HEK293 (cell line): Measurements from ENCODE around the gene CA10.

Experiments used
- CTCF ChIA-PET: fragments of 350-600 bp; formaldehyde crosslinking; extraction: SDS; loops from one replicate; lab custom pipeline; 2021; ENCODE audit warnings: antibody characterized with exemption; lab: Yijun Ruan, JAX
- POLR2A ChIA-PET: fragments of 300-600 bp; formaldehyde crosslinking; extraction: SDS; loops from one replicate; lab custom pipeline; 2020; ENCODE audit warnings: antibody characterized with exemption, inconsistent platforms; lab: Yijun Ruan, JAX
- H3K27ac ChIP-seq: fragments of 200-500 bp; sonication (Bioruptor generic); 2 replicates; pipeline ENCODE4 v1.5.1; 2014; ENCODE audit warnings: low read depth, low read length, control low read depth, inconsistent platforms; ENCODE audit errors: extremely low read depth
- H3K36me3 ChIP-seq, 2 experiments: fragments of 200-500 bp in 1 of 2; sonication (Bioruptor generic) in 1 of 2; 1 replicate in 1 of 2; 2 replicates in 1 of 2; pipeline ENCODE4 v1.5.1; 2014 to 2017; ENCODE audit warnings: inconsistent platforms in 2 of 2, low read length in 2 of 2; ENCODE audit not compliant: control insufficient read depth in 2 of 2, insufficient read depth in 1 of 2
- H3K4me1 ChIP-seq: fragments of 200-500 bp; sonication (Bioruptor generic); 2 replicates; pipeline ENCODE4 v1.5.1; 2014; ENCODE audit warnings: mild to moderate bottlenecking, low read length, inconsistent platforms; ENCODE audit not compliant: control insufficient read depth, insufficient read depth
- H3K4me3 ChIP-seq: 2 replicates; pipeline ENCODE4 v1.5.1; 2011; ENCODE audit warnings: low read depth, mild to moderate bottlenecking, control low read depth, low read length, moderate library complexity
- H3K9me3 ChIP-seq: fragments of 200-500 bp; sonication (Bioruptor generic); 2 replicates; pipeline ENCODE4 v1.5.1; 2014; ENCODE audit warnings: low read depth, low read length, inconsistent platforms; ENCODE audit not compliant: control insufficient read depth, insufficient read depth
- GLI2 ChIP-seq: fragments of 450-650 bp; formaldehyde crosslinking; IDR thresholded peaks from 2 replicates; pipeline ENCODE4; 2017; ENCODE audit warnings: missing biosample characterization, missing genetic modification characterization, low read depth, borderline replicate concordance
- HOXA7 ChIP-seq: sonication (generic); formaldehyde crosslinking; IDR thresholded peaks from 2 replicates; pipeline ENCODE4 v1.8.1; 2022; ENCODE audit warnings: missing genetic modification reagents, borderline replicate concordance
- INSM2 ChIP-seq: fragments of 450-650 bp; formaldehyde crosslinking; IDR thresholded peaks from 2 replicates; pipeline ENCODE4 v1.5.1; 2016; ENCODE audit warnings: missing biosample characterization, missing genetic modification characterization
- KLF1 ChIP-seq: fragments of 450-650 bp; formaldehyde crosslinking; IDR thresholded peaks from 2 replicates; pipeline ENCODE4 v1.5.1; 2016; ENCODE audit warnings: missing biosample characterization, missing genetic modification characterization
- KLF7 ChIP-seq: fragments of 450-650 bp; formaldehyde crosslinking; IDR thresholded peaks from 2 replicates; pipeline ENCODE4 v1.5.1; 2016; ENCODE audit warnings: missing biosample characterization, missing genetic modification characterization, borderline replicate concordance
- RBAK ChIP-seq: fragments of 450-650 bp; formaldehyde crosslinking; IDR thresholded peaks from 2 replicates; pipeline ENCODE4 v1.5.1; 2016; ENCODE audit warnings: missing biosample characterization, missing genetic modification characterization
- SALL2 ChIP-seq: fragments of 450-650 bp; formaldehyde crosslinking; IDR thresholded peaks from 2 replicates; pipeline ENCODE4 v1.5.0; 2017; ENCODE audit warnings: missing biosample characterization, mild to moderate bottlenecking, missing genetic modification characterization, borderline replicate concordance
- TCF7L2 ChIP-seq: IDR thresholded peaks from 2 replicates; pipeline ENCODE4 v1.6.1; 2011; ENCODE audit warnings: low read depth, mild to moderate bottlenecking, inconsistent platforms, low read length, moderate library complexity, borderline replicate concordance
- ZBTB10 ChIP-seq: fragments of 450-650 bp; formaldehyde crosslinking; IDR thresholded peaks from 2 replicates; pipeline ENCODE4 v1.5.1; 2016; ENCODE audit warnings: missing biosample characterization, missing genetic modification characterization
- ZFHX2 ChIP-seq: fragments of 450-650 bp; formaldehyde crosslinking; conservative IDR thresholded peaks from 2 replicates; pipeline ENCODE4 v1.5.1; 2016; ENCODE audit warnings: missing biosample characterization, missing genetic modification characterization
- ZFP3 ChIP-seq: fragments of 450-650 bp; formaldehyde crosslinking; IDR thresholded peaks from 2 replicates; pipeline ENCODE4 v1.5.1; 2016; ENCODE audit warnings: low read depth, missing biosample characterization, missing genetic modification characterization
- ZFP69B ChIP-seq: fragments of 450-650 bp; formaldehyde crosslinking; IDR thresholded peaks from 2 replicates; pipeline ENCODE4 v1.5.1; 2016; ENCODE audit warnings: missing biosample characterization, missing genetic modification characterization
- ZNF114 ChIP-seq: fragments of 450-650 bp; formaldehyde crosslinking; IDR thresholded peaks from 2 replicates; pipeline ENCODE4 v1.5.0; 2017; ENCODE audit warnings: missing biosample characterization, missing genetic modification characterization
- ZNF140 ChIP-seq: fragments of 450-650 bp; formaldehyde crosslinking; IDR thresholded peaks from 2 replicates; pipeline ENCODE4 v1.5.1; 2016; ENCODE audit warnings: missing biosample characterization, missing genetic modification characterization
- ZNF19 ChIP-seq: fragments of 450-650 bp; formaldehyde crosslinking; IDR thresholded peaks from 2 replicates; pipeline ENCODE4; 2016; ENCODE audit warnings: missing biosample characterization, missing genetic modification characterization, low read depth
- ZNF426 ChIP-seq: fragments of 450-650 bp; formaldehyde crosslinking; IDR thresholded peaks from 2 replicates; pipeline ENCODE4 v1.5.1; 2017; ENCODE audit warnings: missing biosample characterization, missing genetic modification characterization, mild to moderate bottlenecking, inconsistent platforms, moderate library complexity
- ZNF501 ChIP-seq: fragments of 450-650 bp; formaldehyde crosslinking; IDR thresholded peaks from 2 replicates; pipeline ENCODE4 v1.5.1; 2016; ENCODE audit warnings: missing biosample characterization, missing genetic modification characterization
- ZNF510 ChIP-seq: fragments of 450-650 bp; formaldehyde crosslinking; IDR thresholded peaks from 2 replicates; pipeline ENCODE4 v1.5.1; 2018; ENCODE audit warnings: mild to moderate bottlenecking, missing genetic modification characterization, missing biosample characterization; ENCODE audit not compliant: insufficient replicate concordance
- ZNF544 ChIP-seq: fragments of 450-650 bp; formaldehyde crosslinking; IDR thresholded peaks from 2 replicates; pipeline ENCODE4 v1.5.0; 2017; ENCODE audit warnings: missing biosample characterization, missing genetic modification characterization
- ZNF639 ChIP-seq: fragments of 450-650 bp; formaldehyde crosslinking; IDR thresholded peaks from 2 replicates; pipeline ENCODE4 v1.5.1; 2016; ENCODE audit warnings: missing biosample characterization, missing genetic modification characterization
- ZNF658 ChIP-seq: fragments of 450-650 bp; formaldehyde crosslinking; IDR thresholded peaks from 2 replicates; pipeline ENCODE4; 2016; ENCODE audit warnings: missing biosample characterization, missing genetic modification characterization
- ZNF76 ChIP-seq: fragments of 450-650 bp; formaldehyde crosslinking; IDR thresholded peaks from 2 replicates; pipeline ENCODE4; 2016; ENCODE audit warnings: low read depth, missing biosample characterization, missing genetic modification characterization, borderline replicate concordance
- ZNF777 ChIP-seq: fragments of 450-650 bp; formaldehyde crosslinking; IDR thresholded peaks from 2 replicates; pipeline ENCODE4 v1.5.1; 2017; ENCODE audit warnings: missing biosample characterization, missing genetic modification characterization, borderline replicate concordance
- ZNF792 ChIP-seq: fragments of 450-650 bp; formaldehyde crosslinking; IDR thresholded peaks from 2 replicates; pipeline ENCODE4 v1.5.1; 2016; ENCODE audit warnings: missing biosample characterization, missing genetic modification characterization
- ZSCAN30 ChIP-seq: fragments of 450-650 bp; IDR thresholded peaks from 2 replicates; pipeline ENCODE4 v1.5.1; 2018; ENCODE audit warnings: missing biosample characterization, mild to moderate bottlenecking, missing genetic modification characterization, moderate library complexity
- ZSCAN4 ChIP-seq: fragments of 450-650 bp; formaldehyde crosslinking; IDR thresholded peaks from 2 replicates; pipeline ENCODE4 v1.5.1; 2017; ENCODE audit warnings: missing biosample characterization, missing genetic modification characterization
- ZSCAN5A ChIP-seq: fragments of 450-650 bp; formaldehyde crosslinking; IDR thresholded peaks from 2 replicates; pipeline ENCODE4 v1.5.1; 2016; ENCODE audit warnings: missing biosample characterization, missing genetic modification characterization

The CA10 gene

GRCh38 chr17:51933647-51934046 lies 224.9 kb downstream of the CA10 start (continued):
- no peak for TF ChIP-seq ZNF426 (tag by site-specific recombination)

GRCh38 chr17:51926448-51926847 lies 232.1 kb downstream of the CA10 start:
- H3K9me3 ChIP-seq, result no peaks in the 10 kb centered on the region
- CTCF ChIA-PET, result interaction anchor here (1.0 kb wide), 1 partner anchor 465 kb away, joined by 3 read pairs; no protein-coding TSS in a partner anchor
- no peak for TF ChIP-seq RBAK (tag by site-specific recombination)
- no peak for TF ChIP-seq ZFP69B (tag by site-specific recombination)
- TF ChIP-seq KLF1 (tag by site-specific recombination), result no peak
- no peak for TF ChIP-seq ZSCAN5A (tag by site-specific recombination)
- no peak for TF ChIP-seq ZNF76 (tag by site-specific recombination)
- no peak for TF ChIP-seq INSM2
- TF ChIP-seq ZNF510 (tag by site-specific recombination), result no peak
- no peak for TF ChIP-seq ZFHX2 (tag by site-specific recombination)
- TF ChIP-seq ZNF140 (tag by site-specific recombination), result no peak
- no peak for TF ChIP-seq ZFP3 (tag by site-specific recombination)
- no peak for TF ChIP-seq ZNF501
- TF ChIP-seq GLI2 (tag by site-specific recombination), result no peak
- TF ChIP-seq ZNF544 (tag by site-specific recombination), result no peak
- TF ChIP-seq ZNF777, result no peak
- no peak for TF ChIP-seq ZBTB10
- TF ChIP-seq ZNF639 (tag by site-specific recombination), result no peak
- H3K27ac ChIP-seq, result no peak overlapping the region
- no peak overlapping the region for H3K4me3 ChIP-seq
- POLR2A ChIA-PET, result no interaction called here
- H3K4me1 ChIP-seq, result no peaks in the 10 kb centered on the region
- H3K36me3 ChIP-seq, result no peaks in the 10 kb centered on the region

- CTCF ChIA-PET, result interaction anchor here (0.7 kb wide), 1 partner anchor 58 kb away, joined by 3 read pairs; no protein-coding TSS in a partner anchor
Observed at GRCh38 chr17:51921500-51921899, 237.0 kb downstream of the CA10 start.

More at GRCh38 chr17:51921500-51921899, 237.0 kb downstream of the CA10 start:
- Histone ChIP-seq H3K4me3 (no peak overlapping the region), H3K9me3 (no peaks in the 10 kb centered on the region), H3K27ac (no peak overlapping the region), H3K36me3 (no peaks in the 10 kb centered on the region), H3K4me1 (no peaks in the 10 kb centered on the region)
- POLR2A ChIA-PET, result no interaction called here
- TF ChIP-seq ZSCAN30 (tag by site-specific recombination) (no peak), HOXA7 (CRISPR knock-in tag) (no peak), ZNF19 (tag by site-specific recombination) (no peak), TCF7L2 (no peak), ZSCAN4 (tag by site-specific recombination) (no peak), ZNF792 (no peak), ZNF114 (tag by site-specific recombination) (no peak), SALL2 (no peak), KLF1 (tag by site-specific recombination) (no peak), KLF7 (tag by site-specific recombination) (no peak), ZNF658 (no peak)
